Renal cortical epithelial cell (primary cell): ENCODE data around the gene M1AP. TPM values are rescaled to one million over a fixed set of nuclear protein-coding genes. Genes with fewer than 3 reads are reported as not detected.
"Not testable (repeated sequence)": the region's sequence is repeated elsewhere in the genome, so short reads cannot be mapped to it uniquely, and the experiment has no call there.

Experiments used
- DNase-seq: peaks from one replicate; pipeline ENCODE4 v3.0.0-alpha.2; 2011; ENCODE audit warnings: low read depth
- total RNA-seq: library from RNA; depleted of rRNA; stranded (reverse); fragments of >200 nt; gene quantifications from 2 replicates; pipeline ENCODE4 v1.2.3, GENCODE V29; 2014

Gene M1AP
- total RNA-seq, 1 donor from 2014 or later = 0.85 TPM

DNA sequence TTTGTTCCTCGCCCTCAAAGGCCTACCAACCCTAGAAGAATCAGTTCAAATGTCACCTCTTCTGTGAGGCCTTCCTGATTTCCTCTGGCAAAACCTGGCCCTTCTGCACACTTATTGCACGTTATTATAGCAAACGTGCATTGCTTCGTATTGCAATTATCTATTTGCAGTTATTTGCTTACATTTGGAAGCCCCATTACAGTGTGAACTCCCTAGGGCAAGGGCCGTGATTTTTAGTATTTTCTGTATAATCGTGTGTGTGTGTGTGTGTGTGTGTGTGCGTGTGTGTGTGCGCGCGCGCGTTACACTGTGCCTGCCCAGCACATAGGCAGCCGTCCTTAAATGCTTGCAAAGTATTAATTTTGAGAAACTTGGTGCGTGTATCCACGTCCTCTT lies 5.5 kb upstream of the M1AP start:
- DNase-seq = no peak

DNA sequence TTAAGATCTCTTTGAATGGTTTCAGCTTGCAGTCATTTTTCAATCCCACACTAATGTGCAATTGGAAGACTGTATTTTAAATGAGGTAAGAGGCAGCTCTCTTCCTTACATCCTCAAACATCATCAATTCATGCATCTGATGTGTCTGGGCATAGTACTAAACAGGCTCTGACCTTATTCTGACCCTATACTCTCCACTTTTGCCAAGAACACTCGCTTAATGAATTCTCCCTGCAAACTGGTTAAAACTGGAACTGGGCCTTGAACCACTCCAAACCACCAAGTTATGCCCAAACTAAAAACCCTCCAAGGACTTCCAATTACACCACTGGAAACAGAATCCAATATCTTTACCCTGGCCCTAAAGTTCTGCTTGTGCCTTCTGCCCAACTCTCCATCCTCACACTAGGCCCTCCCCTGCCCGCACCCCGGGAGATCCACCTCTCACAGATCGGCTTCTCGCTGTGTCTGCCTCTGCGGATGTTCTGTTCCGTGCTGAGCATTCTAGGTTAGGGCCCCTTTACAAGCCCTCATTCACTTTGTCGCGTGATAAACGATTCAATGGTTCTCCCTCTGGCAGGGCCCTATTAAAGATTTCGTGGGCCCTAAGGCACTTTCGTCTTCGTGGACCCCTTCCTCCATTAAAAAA lies 1.2 kb downstream of the M1AP start:
- DNase-seq = peak; percentile 3

DNA sequence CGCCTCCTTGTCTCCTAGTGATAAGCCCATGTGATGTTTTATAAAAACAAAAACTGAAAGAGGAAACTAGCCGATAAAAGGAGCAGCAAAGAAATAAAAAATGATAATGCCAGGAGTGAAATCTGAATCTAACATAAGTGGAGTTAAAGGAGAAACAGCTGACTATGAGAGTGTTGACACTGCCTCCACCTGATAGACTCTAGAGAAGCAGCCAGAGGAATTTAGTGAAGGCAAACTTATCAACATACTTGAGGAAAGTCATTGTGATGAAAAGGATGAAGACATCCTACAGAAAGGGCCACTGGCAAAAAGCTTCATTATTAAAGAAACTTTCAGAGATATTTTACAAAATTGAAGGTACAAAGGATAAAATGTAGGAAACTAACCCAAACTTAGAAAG lies 1.9 kb downstream of the M1AP start:
- DNase-seq = no peak

DNA sequence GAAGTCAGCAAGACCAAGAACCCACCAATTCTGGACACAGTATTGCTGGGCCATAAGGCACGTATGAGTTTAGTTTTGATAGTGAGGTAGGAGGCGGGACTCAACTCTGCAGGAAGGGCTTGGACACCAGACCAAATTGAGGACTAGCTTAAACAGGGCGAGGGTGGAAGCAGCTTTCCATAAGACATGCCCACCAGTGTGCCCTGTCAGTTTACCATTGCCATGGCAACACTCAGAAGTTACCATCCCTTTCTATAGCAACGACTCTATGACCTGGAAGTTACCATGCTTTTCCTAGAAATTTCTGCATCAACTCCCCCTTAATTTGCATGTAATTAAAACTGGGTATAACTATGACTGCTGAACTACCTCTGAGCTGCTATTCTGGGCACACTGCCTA lies 2.8 kb downstream of the M1AP start:
- no peak for DNase-seq

DNA sequence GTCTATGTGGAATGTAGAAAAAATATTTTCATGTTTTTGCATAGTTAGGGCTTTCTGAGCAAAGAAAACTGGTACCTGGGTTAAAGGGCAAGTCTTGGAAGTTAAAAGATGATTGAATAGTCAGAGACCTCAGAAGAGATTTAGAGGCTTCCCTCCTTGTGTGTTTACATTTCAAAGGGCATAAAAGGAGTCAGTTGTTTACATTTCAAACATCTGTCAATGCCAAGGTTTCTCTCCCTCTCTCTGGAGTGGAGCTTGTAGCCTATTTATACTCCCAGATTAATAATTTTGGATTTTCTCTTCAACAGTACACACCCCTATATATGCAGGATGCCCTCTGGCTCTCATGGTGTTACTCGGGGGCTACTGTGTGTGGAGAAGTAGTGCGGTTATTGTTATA lies 8.6 kb downstream of the M1AP start:
- no peak for DNase-seq

DNA sequence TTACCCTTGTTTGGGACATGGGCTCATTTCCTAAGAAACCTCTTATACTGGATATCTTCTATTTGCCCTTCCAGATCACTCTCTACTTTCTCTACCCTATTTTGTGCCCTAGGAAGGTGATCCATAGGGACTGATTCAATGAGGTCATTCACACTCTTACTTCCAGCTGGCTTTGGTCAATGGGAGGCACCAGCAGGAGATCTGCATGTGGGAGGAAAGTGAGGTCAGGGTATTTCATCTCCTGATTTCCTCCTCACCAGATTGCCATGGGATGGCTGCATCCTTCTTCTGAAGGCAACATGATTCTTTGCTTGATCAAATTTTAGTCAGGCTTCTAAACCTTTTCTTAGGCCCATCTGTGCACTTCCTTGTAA lies 15.2 kb downstream of the M1AP start:
- DNase-seq = no peak

DNA sequence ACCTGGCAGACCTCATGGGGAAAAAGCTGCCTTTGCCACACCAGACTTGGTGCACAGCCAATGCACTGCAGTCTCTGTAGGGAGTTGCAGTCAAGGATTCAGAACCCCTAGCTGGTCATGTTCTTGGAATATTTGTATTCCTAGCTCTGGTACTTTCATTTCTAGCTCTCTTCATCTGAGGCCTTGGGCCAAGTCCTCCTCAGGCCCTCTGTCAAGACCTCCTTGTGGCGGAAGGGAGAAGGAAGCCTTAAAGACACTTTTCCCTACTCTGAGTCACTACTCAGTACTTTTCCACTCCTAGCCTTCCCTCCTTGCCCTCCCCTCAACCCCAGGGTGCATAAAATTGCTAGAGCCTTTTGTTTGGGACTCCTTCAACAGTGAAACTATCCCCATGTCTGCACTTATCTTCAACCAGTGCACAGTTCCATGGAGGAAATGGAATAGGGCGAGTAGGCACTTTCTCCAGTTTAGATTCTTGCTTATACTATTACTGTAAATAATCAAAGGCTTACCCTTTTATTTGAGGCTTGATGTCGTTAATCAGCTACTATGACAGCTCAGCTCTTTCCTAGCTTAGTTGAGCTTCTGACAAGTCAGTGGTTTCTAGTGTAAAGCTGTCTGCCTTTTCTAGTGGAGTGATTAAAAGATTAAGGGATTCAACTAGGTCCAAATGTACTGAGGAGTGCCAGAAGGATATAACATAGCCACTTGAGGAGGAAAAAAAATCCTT lies 15.8 kb downstream of the M1AP start:
- DNase-seq = peak; percentile 62

DNA sequence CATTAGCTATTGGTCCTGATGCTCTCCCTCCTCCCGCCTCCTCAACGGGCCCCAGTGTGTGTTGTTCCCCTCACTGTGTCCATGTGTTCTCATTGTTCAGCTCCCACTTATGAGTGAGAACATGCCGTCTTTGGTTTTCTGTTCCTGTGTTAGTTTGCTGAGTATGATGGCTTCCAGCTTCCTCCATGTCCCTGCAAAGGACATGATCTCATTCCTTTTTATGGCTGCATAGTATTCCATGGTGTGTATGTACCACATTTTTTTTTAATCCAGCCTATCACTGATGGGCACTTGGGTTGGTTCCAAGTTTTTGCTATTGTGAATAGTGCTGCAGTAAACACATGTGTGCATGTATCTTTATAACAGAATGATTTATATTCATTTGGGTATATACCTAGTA lies 17.7 kb downstream of the M1AP start:
- DNase-seq = not testable (repeated sequence)

DNA sequence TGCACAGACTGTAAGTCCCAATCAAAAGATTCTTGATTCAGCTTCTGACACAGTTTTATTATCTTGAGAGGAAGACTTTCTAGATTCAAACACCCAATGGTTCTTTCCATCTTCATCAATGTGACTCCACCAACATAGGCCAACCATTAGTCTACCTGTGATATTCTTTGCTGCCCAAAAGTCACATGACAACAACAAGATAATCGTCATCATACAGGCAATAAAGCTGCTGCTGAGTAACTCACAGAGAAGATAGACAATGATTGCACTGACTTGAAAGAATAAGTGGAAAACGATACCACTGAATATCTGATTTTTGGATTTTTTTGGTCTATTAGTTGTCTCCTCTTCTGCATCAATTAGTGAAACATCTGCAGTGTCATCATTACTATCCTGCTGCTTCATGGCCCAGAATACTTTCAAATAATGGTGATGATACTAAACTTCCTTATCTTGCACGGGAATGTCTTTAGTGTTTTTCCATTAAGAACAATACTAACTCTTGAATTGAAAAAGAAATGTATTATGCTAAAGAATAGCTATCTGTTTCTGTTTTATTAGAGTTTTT lies 19.5 kb downstream of the M1AP start:
- DNase-seq = no peak

DNA sequence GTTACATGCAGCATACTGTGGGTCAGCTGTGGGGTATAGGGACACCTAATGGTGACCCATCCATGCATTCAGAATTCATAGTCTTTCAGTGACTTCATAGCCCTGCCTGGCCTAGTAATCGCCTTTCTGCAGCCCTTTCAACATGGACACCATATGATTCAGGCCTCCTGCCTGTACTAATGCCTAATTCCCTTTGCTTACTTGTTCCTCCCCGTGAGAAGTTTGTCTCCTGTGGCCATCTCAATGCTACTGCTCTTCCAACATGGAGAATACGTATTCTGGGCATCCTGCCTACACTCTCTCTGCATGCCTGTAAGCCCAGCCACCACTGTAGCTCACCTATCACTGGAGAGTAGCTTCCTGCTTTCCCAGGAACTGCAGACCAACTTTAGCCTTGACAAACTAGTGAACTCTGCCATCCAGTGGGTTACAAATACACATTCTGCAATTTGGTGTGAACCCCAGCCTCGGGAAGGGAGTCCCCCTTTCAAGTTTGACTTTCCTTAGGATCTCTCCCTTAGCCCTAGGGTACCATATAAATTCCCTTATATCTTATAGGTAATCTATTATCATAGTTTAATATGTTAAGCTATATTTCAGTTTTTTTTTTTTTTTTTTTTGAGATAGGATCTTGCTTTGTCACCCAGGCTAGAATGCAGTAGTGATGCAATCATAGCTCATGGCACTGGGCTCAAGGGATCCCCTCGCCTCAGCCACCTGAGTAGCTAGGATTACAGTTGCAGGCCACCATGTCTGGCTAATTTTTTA lies 22.3 kb downstream of the M1AP start:
- no peak for DNase-seq

DNA sequence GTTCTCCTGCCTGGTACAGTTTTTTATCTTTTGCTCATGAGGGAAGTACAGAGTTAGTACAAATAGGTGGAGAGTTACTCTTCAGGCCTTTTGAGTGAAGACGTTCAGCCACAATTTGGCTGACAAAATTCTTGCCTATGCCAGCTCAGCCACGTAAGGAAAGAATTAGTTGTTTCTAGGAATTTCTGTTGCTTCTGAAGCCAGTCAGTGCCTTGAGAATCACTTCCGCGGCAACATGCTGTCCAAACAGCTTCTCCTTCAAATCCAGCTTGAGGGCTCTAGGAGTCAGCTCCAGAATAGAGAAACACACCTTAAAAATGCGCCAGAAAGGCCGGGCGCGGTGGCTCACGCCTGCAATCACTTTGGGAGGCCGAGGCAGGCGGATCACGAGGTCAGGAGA lies 27.5 kb downstream of the M1AP start:
- DNase-seq = no peak

DNA sequence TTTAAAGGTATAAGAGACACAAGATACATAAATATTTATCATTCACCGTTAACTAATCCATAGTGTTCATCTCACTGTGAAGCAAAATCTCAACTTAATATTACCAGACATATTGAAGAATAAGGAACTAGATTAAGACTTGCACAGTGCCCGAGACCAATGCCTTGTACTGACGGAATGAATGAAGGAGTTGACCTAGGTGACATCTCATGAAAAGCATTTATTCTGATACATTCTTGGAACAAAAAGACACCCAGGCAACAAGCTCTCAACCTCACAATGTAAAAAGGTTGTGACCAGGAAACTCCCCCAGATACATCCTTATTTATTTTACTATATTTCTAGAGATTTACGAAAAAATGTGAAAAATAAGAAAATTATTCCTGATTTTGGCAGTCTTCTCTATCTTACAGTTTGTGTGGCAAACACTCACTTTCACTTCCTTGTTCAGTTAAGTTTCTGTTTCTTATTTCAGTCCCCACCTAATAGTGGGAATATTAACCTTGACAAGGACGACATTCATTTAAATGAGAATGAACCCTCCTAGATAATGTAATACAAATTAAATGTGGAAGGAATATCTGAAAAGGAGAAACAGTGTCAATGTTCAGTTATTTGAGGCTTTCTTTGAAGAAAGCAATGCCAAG lies 28.4 kb downstream of the M1AP start:
- no peak for DNase-seq

DNA sequence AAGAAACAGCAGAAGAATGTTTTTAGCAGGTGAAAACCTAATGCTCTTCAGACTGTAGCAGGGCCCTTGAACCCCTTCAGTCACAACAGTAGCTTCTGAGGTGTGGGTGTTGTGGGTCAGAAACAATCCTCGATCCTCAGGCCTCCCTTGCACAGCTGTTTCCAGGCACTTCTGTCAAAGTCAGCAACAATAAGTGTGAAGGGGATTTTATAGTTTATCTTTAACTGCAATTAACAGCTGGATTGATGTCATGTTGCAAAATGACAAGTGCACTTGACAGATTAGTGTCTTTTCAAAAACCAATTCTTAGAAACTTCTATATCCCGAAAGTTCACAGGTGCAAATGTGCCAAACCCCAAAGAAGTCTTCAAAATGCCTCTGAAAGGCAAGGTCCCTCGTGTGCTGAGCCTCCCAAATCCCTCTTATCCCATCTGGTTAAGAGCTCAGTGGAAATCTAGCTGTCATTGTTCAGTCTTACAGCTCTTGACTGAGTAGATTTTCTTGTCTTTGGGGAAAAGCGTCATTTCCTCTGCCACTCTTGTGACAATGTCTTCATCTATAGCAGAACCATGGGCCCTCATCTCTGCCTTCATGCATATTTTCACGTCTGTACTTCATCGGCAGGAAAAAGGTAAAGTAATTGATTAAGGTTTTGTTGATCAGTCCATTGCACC lies 29.6 kb downstream of the M1AP start:
- no peak for DNase-seq

DNA sequence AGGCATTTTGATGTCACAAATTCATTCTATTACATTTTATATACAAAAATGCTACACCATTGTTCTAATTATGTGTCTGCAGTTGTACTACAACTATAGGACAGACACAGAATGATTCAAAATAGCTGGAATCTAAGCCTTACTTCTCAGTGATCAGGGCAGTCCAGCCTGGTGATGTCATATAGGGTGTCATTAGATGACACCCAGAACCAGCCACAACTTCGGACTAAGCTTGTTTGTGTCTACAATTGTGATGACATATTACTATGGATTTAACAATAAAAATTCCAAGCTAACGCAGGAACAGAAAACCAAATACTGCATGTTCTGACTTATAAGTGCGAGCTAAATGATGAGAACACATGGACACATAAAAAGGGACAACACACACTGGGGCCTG lies 31.0 kb downstream of the M1AP start:
- no peak for DNase-seq

DNA sequence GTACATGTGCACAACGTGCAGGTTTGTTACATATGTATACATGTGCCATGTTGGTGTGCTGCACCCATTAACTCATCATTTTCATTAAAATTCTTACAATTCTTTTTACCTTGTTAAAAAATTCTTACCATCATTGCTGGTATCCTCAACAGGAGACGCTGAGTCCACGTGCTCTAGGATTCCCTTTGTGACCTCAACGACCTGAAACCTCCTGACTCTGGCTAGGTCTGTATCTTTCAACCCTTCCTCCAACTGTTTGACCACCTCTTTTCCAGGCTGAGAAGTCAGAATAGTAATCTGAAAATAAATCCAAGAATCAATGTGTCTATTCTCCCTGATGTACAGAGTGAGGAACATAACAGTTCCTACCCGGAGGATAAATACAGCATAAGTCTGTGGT lies 41.2 kb downstream of the M1AP start:
- DNase-seq = no peak

DNA sequence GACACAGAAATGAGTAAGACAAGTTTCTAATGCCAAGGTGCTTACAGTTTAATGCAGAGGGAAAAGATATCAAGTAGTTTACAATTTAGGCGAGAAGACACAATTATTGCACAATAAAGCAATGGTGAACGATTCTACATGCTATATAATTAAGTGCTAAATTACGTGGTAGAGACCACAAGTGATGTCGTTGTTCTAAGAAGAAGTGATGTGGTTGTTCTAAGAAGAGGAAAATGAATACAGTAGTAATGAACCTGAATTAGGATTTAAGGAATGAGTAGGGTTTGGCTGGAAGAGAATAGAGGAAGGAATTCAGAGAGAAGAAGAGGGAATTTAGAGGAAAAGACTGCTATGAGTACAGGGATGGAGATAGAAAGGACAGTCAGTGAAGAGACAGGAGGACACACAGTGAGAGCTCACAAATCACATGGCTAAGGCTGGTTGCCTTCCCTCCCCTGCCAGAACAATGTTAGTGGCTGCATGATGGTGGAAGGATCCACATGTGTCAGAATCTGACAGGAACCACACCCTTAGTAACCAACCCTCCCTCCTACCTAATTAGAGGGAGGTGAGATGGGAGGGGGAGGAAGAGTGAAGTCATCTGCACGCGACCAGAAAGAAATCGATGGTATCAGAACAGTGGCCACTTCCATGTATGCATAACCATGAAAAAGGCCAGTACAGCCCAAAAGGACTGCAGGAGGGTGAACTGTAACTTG lies 44.7 kb downstream of the M1AP start:
- DNase-seq = no peak

DNA sequence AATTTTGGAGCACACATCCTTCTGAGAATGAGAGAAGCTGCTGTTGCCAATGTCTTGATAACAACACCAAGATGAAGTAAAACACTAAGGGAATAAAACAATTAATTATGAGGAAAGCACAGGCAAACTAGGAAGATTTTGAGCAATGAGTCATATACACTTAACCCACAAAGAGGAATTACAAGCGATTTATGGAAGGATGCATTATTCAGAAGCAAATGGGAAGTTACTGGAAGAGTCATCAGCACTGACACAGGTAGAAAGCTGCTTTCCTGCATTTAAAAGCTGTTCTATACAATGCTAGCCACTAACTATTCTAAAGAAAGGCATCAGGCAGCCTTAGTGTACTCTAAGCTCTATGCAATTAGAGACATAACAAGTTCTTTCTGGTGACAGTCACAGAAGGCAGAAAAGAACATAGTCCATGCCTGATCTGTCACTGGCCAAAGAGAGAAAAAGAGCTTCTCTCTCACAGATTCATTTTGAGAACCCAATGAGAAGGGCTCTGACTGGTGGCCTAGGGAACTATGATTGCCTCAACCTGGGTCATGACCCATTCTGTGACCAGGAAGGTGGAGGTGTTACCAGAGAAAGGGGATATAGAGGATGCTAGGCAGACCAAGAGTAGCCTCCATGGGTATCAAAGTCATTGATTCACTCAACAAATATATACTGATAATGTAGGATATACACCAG lies 45.4 kb downstream of the M1AP start:
- peak; percentile 89 for DNase-seq

DNA sequence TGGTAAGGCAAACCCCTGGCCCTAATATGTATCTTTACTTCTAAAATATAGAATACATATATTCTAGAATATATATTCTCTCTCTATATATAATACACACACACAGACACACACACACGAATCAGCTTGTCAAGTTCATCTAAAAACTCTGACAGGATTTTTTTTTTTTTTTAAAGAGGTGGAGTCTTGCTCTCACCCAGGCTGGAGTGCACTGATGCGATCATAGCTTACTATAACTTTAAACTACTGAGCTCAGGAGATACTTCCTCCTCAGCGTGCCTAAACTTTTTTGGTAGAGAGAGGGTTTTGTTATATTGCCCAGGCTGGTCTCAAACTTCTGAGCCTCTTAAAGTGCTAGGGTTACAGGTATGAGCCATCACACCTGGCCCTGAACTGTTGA lies 48.5 kb downstream of the M1AP start:
- DNase-seq = no peak

DNA sequence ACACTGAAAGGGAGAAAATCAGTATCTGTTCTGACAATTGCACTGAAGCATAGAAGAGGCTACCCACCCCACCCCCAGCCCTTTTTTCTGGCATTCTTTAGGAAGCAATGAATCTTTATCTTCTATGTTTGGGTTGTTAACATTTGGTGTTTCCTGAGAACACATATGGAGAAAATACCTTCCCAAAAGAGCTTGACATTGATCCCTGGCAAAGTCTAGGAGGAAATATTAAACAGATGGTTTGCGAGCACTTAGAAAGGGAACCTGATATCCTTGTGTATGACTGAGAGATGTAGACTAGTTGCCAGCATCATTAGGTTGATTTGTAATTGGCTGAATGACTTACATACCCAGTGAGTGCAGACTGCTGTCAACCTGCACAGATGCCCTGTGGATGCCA lies 50.7 kb downstream of the M1AP start:
- no peak for DNase-seq

DNA sequence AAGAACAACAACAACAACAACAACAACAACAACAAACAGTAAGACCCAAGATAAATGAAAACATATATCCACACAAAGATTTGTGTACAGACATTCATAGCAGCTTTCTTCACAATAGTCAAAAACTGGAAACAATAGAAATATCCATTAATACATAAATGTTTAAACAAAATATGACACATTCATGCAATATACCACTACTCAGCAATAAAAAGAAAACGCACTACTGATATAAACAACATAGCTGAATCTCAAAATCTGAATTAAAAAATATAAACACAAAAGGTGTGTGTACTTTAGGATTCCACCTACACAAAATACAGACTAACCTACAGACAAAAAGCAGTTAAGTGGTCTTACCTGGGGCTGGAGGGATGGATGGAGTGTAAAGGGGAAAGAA lies 51.5 kb downstream of the M1AP start:
- DNase-seq = no peak
